ACC112 (cell line): ENCODE results near the gene KCNIP1.
A peak's percentile ranks its signal among the peaks of the same experiment; 100 is the strongest.

Experiments used
- H2AFZ ChIP-seq: fragments of 200-600 bp; sonication (generic); one replicate; pipeline ENCODE4 v1.6.0; 2017; ENCODE audit warnings: antibody characterized with exemption, low read length; ENCODE audit not compliant: unreplicated experiment
- H3K27ac ChIP-seq: fragments of 200-600 bp; sonication (generic); 2 replicates; pipeline ENCODE4 v1.5.1; 2014; ENCODE audit warnings: low read depth, mild to moderate bottlenecking, antibody characterized with exemption, low read length, moderate library complexity
- H3K27me3 ChIP-seq: fragments of 200-600 bp; sonication (generic); 2 replicates; pipeline ENCODE4 v1.6.1; 2014; ENCODE audit warnings: mild to moderate bottlenecking, antibody characterized with exemption, low read length, moderate library complexity, mixed read lengths; ENCODE audit not compliant: insufficient read depth
- H3K36me3 ChIP-seq: fragments of 200-600 bp; sonication (generic); 2 replicates; pipeline ENCODE4 v1.6.1; 2016; ENCODE audit warnings: mild to moderate bottlenecking, antibody characterized with exemption, low read length, moderate library complexity, mixed read lengths; ENCODE audit not compliant: insufficient read depth
- H3K4me1 ChIP-seq: fragments of 200-600 bp; sonication (generic); one replicate; pipeline ENCODE4 v1.6.1; 2016; ENCODE audit warnings: low read length, mixed read lengths; ENCODE audit not compliant: insufficient read depth, unreplicated experiment, control insufficient read depth
- H3K4me3 ChIP-seq: fragments of 200-600 bp; sonication (generic); 2 replicates; pipeline ENCODE4 v1.5.1; 2014; ENCODE audit warnings: mild to moderate bottlenecking, low read depth, low read length
- H3K79me2 ChIP-seq: fragments of 200-600 bp; sonication (generic); one replicate; pipeline ENCODE4 v1.6.0; 2016; ENCODE audit warnings: low read length; ENCODE audit not compliant: control insufficient read depth, unreplicated experiment, insufficient read depth

Gene KCNIP1

DNA sequence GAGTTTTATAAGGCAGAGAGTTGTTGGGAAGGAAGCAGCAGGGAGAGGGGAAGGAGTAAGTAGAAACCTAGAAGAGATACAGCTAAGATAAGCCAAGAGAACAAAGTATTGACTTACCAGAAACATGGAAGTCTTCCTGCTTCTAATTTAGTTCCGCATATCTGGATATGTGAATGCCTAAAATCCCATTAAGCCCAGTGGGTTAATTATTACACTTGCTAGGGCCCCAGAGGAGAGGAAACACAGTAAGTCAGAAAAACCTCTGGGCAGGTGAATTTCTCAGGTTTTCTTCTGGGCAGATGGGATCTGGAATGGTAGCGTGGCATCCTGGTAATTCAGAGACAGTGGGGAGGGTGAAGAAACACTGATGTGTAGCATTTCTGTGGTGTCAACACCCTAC lies 175.0 kb downstream of the KCNIP1 start:
- Histone ChIP-seq H2AFZ (no peak overlapping the region), H3K4me1 (no peaks in the 10 kb centered on the region), H3K27me3 (peaks cover 88% of the 10 kb centered on the region), H3K27ac (no peak overlapping the region), H3K36me3 (no peaks in the 10 kb centered on the region), H3K4me3 (no peak overlapping the region), H3K79me2 (no peaks in the 10 kb centered on the region)

GRCh38 chr5:170681013-170681433 lies 177.2 kb downstream of the KCNIP1 start:
- H3K4me3 ChIP-seq: peak overlapping the region; percentile 35; the same call in 1 of the 2 replicates
- H3K27ac ChIP-seq: no peak overlapping the region
- H2AFZ ChIP-seq: no peak overlapping the region
- H3K36me3 ChIP-seq: no peaks in the 10 kb centered on the region
- no peaks in the 10 kb centered on the region for H3K4me1 ChIP-seq
- H3K79me2 ChIP-seq: no peaks in the 10 kb centered on the region
- peaks cover 91% of the 10 kb centered on the region for H3K27me3 ChIP-seq

DNA sequence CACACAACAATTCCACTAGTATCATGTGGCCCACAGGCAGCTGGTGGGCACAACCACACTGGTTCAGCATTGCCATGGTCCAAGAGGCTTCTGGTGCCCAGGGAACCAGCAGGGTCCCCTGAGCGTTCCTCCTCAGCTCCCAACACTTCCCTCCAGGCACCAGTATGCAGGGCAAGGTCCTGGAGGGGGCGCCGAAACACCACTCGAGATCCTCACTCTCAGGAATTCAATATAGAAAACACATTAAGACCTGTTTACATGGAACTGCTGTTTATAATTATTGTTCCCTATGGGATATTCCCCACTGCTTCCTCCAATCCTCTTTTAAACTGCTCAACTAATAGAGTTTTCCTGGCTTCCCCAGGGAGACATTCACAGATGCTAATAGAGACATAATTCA lies 187.8 kb downstream of the KCNIP1 start:
- H3K36me3 ChIP-seq: no peaks in the 10 kb centered on the region
- no peak overlapping the region for H2AFZ ChIP-seq
- no peaks in the 10 kb centered on the region for H3K4me1 ChIP-seq
- no peak overlapping the region for H3K4me3 ChIP-seq
- peaks cover 85% of the 10 kb centered on the region for H3K27me3 ChIP-seq
- H3K27ac ChIP-seq: no peak overlapping the region
- no peaks in the 10 kb centered on the region for H3K79me2 ChIP-seq

DNA sequence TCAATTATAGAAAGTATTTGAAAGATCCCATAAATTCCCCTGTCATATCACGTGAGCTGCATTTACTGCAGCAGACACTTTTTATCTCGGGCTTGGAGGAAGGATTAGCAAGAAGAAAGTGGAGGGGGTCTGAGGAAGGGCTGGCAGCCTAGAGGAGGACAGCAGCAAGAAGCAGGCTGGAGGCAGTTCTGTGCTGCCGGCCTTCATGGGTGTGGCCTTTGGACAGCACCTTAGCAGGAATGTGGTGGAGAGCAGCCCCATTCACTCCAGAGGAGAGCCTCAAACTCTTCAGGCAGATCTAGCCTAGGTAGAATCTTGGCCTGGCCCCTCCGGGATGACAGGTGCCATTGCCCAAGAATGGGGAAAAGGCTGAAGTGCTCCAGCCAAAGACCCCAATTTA lies 189.9 kb downstream of the KCNIP1 start:
- Histone ChIP-seq H2AFZ (no peak overlapping the region), H3K36me3 (no peaks in the 10 kb centered on the region), H3K4me3 (no peak overlapping the region), H3K79me2 (no peaks in the 10 kb centered on the region), H3K27me3 (peaks cover 90% of the 10 kb centered on the region), H3K27ac (no peak overlapping the region), H3K4me1 (no peaks in the 10 kb centered on the region)

- H3K27ac ChIP-seq: no peak overlapping the region
- H3K4me3 ChIP-seq: no peak overlapping the region
- H3K36me3 ChIP-seq: no peaks in the 10 kb centered on the region
- H3K79me2 ChIP-seq: no peaks in the 10 kb centered on the region
- H3K4me1 ChIP-seq: no peaks in the 10 kb centered on the region
- no peak overlapping the region for H2AFZ ChIP-seq
- peaks cover 91% of the 10 kb centered on the region for H3K27me3 ChIP-seq
These were observed 191.1 kb downstream of the KCNIP1 start for GRCh38 chr5:170694911-170695310.

DNA sequence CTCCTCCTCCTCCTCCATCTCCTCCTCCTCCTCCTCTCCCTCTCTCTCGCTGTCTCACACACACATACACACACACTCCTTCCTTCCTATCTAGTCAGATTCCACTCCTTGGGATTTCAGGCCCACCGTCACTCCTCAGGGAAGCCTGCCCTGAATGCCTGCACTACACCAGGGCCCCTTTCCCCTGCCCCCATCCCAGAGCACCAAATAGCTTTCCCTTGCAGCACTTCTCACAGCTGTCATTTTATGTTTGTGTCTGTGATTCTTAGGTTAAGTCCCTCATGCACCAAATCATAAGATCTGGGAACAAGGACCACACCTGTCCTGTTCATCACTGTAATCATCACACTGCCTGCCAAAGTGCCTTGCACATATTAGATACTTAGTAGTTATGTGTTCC lies 193.2 kb downstream of the KCNIP1 start:
- Histone ChIP-seq H2AFZ (no peak overlapping the region), H3K79me2 (no peaks in the 10 kb centered on the region), H3K27ac (no peak overlapping the region), H3K27me3 (peaks cover 88% of the 10 kb centered on the region), H3K4me1 (no peaks in the 10 kb centered on the region), H3K36me3 (no peaks in the 10 kb centered on the region), H3K4me3 (no peak overlapping the region)

GRCh38 chr5:170700503-170700902 lies 196.7 kb downstream of the KCNIP1 start:
- no peak overlapping the region for H3K27ac ChIP-seq
- H2AFZ ChIP-seq: no peak overlapping the region
- H3K36me3 ChIP-seq: no peaks in the 10 kb centered on the region
- peaks cover 71% of the 10 kb centered on the region for H3K27me3 ChIP-seq
- H3K4me1 ChIP-seq: no peaks in the 10 kb centered on the region
- no peaks in the 10 kb centered on the region for H3K79me2 ChIP-seq
- H3K4me3 ChIP-seq: no peak overlapping the region

DNA sequence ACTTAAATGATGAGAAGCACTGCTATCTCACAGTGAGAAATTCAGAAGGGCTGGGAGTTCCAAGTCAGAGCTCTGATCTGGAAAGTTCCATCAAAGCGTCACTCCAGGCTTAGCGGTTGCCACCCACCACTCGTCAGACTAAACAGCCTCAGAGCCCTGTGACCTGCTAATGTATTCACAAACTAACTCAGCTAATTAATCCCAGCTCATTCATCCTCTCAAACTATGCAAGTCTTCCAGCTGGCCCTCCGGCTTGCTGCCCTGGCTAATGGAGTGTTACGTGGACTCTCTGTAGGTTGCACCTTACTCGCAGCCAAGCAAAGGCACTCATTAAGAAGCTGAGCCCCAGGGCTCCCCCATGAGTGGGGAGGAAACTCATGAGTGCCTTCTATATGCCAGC lies 197.5 kb downstream of the KCNIP1 start:
- H2AFZ ChIP-seq: no peak overlapping the region
- no peaks in the 10 kb centered on the region for H3K36me3 ChIP-seq
- H3K79me2 ChIP-seq: no peaks in the 10 kb centered on the region
- H3K27me3 ChIP-seq: peaks cover 74% of the 10 kb centered on the region
- H3K4me1 ChIP-seq: no peaks in the 10 kb centered on the region
- no peak overlapping the region for H3K4me3 ChIP-seq
- no peak overlapping the region for H3K27ac ChIP-seq

DNA sequence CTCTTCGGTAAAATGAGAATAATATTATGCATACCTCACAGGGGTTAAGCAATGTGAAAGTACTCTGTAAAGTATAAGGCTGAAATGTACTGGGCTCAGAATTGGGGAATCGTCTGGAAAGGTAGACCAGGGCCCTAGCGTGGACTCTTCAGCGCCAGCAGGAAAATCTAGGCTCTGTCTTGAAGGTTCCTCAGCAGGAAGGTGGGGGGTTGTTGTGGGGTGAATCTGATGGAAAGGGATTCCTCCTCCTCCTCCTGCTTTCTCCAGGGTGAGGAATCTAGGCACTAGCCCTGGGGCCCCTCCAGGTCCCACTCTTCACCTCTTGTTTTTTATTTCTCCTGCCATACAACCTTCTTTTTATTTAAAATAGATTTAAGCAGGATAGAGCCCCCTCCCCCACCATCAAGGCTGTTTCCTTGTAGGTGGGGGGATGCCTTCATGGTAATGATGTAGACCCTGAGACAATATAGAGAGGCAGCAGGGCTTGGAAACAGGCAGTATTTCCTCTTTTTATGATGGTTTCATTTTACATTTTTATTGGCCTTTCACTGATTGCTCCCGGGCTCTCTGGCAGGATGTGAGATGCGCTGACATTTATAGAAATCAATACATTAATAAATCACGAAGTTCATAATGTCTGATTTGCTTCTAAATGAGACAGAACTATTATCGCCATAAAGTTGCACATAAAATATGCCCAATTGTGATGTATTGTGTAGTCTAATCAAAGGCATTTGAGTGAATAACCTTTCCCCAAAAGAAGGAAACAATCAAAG lies 200.8 kb downstream of the KCNIP1 start:
- H3K36me3 ChIP-seq: no peaks in the 10 kb centered on the region
- no peak overlapping the region for H3K4me3 ChIP-seq
- H3K79me2 ChIP-seq: no peaks in the 10 kb centered on the region
- peaks cover 66% of the 10 kb centered on the region for H3K27me3 ChIP-seq
- H2AFZ ChIP-seq: no peak overlapping the region
- no peak overlapping the region for H3K27ac ChIP-seq
- no peaks in the 10 kb centered on the region for H3K4me1 ChIP-seq

- H3K27ac ChIP-seq: no peak overlapping the region
- H3K4me3 ChIP-seq: no peak overlapping the region
- peaks cover 65% of the 10 kb centered on the region for H3K27me3 ChIP-seq
These were observed 205.8 kb downstream of the KCNIP1 start for GRCh38 chr5:170709640-170710039.

DNA sequence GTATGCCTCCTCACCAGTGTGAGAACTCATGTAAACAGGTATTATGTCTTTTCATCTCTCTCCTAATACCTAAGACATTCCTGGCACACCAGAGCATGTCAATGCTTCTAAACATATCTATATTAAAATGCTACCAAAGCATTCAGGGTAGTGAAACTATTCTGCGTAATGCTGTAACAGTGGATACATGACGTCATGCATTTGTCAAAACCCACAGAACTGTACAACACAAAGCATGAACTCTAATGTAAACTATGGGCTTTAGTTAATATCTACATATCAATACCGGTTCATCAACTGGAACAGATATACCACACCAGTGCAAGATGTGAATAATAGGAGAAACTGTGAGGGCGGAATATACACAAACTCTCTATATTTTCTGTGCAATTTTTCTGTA lies 207.5 kb downstream of the KCNIP1 start:
- Histone ChIP-seq H3K27me3 (peaks cover 65% of the 10 kb centered on the region), H3K4me3 (no peak overlapping the region)

More at GRCh38 chr5:170709640-170710039, 205.8 kb downstream of the KCNIP1 start:
- Histone ChIP-seq H3K4me1 (no peaks in the 10 kb centered on the region), H3K36me3 (no peaks in the 10 kb centered on the region), H2AFZ (no peak overlapping the region), H3K79me2 (no peaks in the 10 kb centered on the region)

More for the DNA sequence above, 207.5 kb downstream of the KCNIP1 start:
- H3K36me3 ChIP-seq: no peaks in the 10 kb centered on the region
- no peaks in the 10 kb centered on the region for H3K4me1 ChIP-seq
- no peak overlapping the region for H3K27ac ChIP-seq
- H3K79me2 ChIP-seq: no peaks in the 10 kb centered on the region
- no peak overlapping the region for H2AFZ ChIP-seq
